Activated T-cell treated with anti-CD3 and anti-CD28 coated beads for 4 hours (primary cell): ENCODE measurements around the gene TRIM3.
"Not testable (repeated sequence)": the region's sequence is repeated elsewhere in the genome, so short reads cannot be mapped to it uniquely, and the experiment has no call there.

Experiments used
- DNase-seq: peaks from one replicate; pipeline ENCODE4 v3.0.0-alpha.2; 2020

TRIM3 gene

DNA sequence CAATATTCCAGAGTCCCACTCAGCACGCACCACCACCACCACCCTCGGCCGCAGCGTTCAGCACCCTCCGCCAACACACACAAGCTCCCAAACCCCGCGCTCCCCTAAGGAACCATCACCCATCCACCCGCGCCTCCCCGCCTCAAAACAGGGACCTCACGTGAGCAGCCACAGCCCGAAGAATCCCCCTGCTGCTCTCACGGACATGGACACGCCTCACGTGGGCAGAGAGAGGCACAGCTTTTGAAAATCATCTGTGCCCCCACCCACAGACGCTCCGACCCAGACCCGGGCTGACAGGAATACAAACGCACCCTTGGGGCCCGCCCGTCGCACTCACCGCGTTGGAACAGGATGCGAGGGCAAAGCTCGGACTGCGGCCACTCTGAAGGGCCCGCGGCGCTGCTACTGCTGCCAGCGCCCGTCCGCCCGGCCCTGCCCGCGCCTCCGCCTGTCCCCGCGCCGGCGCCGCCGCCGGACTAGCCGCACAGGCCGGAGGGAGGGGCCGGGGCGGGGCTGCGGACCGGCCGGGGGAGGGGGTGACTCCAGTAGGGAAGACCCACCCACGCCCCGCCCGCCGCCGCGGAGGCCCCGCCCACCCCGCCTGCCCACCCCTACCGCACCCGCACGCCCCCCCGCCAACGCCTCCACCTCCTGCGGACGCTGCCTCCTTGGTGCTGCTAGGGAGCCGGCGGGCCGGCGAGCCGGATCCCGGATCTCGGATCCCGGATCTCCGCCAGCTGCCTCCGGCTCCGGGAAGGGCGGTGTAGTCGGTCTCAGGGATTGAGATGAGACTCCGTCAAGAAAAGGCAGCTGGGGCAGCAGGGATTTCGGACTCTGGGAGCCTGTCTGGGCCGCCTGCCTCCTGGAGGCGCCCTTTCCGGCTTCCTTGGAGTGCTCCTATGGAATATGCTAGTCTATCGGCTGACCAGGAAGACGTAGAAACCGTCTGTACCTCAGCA is at the start of gene TRIM3:
TSS of gene TRIM3 (minus strand) at position 491 of the 962 bp plus-strand sequence. CDS start 8,246 bp downstream, outside the sequence.
- DNase-seq, result peak; percentile 53

DNA sequence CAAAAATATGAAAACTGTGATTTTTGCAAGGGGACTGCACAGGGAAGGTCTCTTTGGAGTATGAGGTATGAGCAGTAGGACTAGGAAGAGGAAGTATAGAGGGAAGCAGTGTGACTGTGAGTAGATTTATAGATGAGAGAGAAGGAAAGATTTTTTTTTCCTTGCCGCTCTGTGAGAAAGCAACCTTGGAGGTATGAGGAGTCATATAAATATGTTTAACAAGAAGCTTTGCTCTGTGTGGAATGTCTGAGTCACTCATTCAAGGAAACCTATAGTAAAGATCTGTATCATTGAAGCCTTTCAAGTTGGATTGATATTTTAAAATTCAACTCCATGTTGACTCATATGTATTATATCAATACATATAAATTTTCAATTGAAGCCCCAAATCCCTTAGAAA is 49.5 kb upstream of the TRIM3 start:
- DNase-seq, result no peak

DNA sequence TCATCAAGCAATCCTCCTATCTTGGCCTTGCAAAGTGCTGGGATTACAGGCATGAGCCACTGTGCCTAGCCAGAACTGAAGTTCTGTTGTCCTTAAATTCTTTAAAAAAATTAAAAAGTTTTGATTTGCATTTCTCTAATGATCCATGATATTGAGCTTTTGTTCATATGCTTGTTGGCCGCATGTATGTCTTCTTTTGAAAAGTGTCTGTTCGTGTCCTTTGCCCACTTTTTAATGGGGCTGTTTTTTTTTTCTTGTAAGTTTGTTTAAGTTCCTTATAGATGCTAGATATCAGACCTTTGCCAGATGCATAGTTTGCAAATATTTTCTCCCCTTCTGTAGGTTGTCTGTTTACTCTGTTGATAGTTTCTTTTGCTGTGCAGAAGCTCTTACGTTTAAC is 48.2 kb upstream of the TRIM3 start:
- DNase-seq, result not testable (repeated sequence)

DNA sequence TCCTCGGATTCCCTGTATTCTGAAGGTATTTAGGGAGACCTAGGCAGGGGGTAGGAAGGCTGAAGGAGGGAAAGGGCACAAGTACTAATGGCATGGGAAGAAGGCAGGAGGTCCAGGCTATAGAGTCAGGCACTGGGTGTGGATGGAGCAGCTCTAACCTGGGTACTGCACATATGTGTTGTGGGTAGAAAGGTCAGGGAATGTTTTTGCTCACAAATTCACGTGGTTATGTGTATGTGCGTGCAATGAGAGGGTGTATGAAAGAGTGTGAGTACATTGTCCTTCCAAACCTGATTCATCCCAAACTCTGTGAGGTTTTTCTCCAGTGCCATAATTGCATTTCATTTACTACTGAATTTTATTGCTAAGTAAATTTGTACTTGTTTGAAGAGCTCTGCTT is 46.5 kb upstream of the TRIM3 start:
- no peak for DNase-seq

DNA sequence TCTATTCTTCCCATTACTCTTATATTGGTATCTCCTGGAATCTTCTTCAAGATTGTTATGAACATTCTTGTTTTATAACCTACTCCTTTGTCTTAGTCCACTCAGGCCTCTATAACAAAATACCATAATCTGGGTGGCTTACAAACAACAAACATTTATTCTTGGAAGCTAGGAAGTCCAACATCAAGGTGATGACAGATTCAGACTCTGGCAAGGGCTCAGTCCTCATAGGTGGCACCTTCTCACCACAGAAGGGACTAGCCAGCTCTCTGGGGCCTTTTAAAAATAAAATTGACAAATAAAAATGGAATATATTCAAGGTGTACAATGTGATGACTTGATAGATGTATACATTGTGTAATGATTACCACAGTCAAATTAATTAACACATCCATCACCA is 43.1 kb upstream of the TRIM3 start:
- no peak for DNase-seq

DNA sequence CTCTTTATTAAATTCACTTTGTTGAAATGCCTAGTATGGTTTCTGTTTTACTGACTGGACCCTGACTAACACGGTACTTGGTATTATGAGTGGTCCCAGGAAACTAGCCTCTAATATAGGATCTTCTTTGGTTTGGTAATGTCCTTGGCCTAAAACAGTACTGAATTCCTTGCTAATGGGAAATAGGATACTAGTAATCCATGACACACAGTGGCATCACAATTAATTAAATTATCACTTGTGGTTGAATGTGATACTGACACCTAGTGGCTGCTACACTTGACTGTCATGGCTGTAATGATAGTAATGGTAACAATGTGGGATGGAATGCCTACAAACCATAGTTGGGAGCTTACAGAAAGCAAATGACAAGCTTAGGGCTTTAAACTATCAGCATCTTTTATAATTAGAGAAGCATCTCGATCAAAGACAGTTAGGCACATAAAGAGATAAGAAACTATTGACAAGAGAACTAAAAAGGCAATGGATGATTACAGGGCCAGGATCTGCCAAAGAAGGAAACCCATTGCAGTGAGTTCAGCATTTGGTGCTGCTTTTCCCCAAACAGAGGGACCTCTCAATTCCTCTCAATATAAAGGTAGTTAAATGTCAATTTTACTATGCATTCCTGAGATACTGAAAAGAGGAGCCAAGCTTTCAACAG is 32.0 kb upstream of the TRIM3 start:
- DNase-seq, result no peak

DNA sequence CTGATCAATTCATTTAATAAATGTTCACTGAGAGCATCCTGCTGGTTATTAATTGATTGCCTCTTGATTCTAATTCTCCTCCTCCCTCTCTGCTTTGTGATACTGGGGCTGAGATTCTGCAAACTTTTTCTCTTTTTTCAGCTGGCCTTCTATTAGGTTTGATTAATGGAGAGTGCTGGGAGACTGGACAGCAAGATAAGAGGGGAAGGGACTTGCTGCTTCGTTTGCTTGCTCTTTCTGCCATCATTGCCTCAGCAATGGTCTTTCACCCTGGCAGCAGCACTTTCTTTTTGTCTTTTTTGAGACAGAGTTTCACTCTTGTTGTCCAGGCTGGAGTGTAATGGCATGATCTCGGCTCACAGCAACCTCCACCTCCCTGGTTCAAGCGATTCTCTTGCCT is 30.4 kb upstream of the TRIM3 start:
- no peak for DNase-seq

DNA sequence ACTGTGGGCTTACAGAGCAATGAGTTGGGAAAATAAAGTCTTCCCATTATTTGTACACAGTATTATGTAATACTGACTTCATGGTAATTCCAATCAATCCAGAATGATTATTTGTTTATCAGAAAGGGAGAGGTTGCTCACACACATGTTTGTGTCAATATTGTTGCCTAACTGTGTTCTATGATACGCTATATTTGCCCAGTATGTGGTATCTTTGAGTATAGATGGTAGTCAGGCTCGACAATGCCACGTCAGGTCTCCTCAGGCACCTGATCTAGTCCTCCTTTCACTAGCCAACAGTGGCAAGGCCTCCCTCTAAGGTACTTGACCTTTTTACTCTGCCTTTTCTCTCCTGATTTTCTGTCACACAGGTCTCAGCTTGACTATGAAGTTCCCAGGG is 28.6 kb upstream of the TRIM3 start:
- DNase-seq, result no peak

DNA sequence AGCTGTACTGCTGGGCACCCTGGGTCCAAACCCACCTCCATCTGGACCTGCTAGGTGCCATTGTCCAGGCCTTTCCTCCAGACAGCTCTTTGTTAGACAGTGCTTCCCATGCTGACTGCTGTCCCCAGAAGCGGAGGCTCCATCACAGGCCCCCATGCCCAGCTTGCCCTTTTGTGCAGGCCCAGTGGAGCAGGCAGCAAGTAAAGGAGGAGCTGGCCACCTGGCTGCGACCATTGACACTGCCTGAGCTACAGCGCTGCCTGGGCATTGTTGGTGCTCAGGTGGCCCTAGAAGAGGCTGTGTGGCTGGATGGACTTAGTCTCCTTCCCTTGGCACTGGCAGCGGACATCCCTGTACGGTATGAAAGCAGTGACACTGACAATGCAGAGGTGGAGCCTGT is 24.8 kb upstream of the TRIM3 start:
- DNase-seq, result no peak

DNA sequence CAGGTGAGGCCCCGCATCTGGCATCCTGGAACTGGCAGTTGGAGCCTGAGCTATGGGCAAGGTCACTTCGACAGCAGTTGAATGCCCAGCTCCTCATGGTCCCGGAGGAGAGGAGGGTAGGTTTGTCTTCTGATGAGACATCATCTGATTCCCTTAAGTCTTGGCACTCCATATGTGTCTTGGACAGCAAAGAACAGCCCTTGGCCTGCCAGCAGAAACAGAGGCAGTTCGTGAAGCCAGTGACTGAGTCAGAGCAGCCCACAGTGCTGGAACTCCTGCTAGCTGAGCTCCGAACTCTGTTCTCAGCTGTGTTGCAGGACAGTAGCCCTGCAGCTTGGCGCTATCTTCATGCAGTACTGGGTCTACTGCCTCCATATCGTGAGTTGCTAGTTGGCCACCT is 24.4 kb upstream of the TRIM3 start:
- no peak for DNase-seq

DNA sequence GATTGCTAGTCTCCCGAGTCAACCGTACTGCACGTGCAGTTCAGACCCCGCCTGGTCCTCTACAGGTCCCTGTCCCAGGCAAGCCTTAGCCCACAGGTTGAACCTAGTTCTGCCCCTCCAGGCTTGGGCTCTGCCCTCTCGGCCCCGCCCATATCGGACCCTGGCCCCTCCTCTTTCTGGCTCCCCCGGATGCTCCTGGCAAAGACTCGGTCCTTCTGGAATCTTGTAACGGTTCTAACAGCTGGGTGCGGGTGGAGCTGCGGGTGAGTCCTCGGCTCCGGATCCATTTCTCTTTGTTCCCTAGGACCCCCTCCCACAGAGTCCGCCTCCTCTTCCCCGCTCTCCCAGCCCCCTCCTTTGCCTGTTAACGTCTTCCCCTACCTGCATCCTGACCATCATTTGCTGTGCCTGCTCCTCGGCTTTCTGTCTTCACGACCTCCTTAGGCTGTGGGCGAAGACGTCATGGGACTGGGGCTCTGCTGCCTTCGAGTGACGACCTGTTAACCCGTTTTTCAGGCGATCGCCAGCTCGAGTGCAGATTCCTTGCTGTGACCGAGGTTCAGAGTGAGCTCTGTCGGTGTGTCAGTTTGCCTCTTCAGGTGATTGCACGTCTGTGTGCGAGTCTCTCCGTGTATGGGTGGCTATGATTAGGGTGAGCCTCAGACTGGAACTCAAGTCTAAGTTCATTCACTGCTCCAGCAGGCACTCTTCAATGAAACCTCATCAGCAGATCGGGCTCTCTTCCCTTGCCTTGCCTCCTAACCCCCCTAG is 23.5 kb upstream of the TRIM3 start, which contains the start of gene DNHD1:
TSS of gene DNHD1 (plus strand) at position 212 of the 771 bp plus-strand sequence. CDS start 936 bp downstream, outside the sequence.
- no peak for DNase-seq

DNA sequence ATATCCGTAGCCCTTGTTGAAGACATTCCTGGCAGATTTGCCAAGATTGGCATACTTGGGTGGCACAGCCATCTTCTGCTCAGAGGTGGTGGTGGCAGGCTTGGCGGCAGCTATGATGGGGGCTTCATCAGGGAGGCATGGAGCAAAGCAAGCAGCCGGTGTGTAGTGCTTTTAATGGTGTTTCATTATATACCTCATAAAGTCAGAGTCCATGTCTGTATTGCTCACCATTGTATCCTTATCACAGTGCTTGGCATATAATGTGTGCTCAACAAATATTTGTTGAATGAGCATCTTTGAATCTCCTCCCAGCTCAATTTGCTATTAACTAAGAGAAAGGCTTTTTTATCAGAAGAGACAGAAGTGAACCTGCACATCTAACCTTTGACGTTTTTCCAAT is 15.6 kb upstream of the TRIM3 start:
- DNase-seq, result no peak

DNA sequence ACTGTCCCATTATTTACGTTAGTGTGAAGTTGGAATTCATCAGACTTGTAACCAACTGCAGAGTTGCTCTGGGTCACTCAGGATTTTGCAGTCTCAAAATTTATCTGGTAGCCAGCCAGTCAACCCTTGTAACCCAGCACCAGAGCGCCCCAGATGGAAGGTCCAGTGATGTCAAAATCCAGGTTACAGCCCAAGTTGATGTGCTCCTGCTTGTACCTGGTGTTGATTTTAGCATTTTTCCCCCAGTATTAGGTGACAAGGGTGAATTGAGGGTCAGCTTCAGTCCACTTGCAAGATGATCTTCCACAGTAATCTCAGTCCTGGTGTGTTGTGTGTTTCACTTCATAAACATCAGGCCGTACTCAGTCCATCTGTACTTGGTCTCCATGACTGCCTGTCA is 15.1 kb upstream of the TRIM3 start:
- DNase-seq, result no peak

DNA sequence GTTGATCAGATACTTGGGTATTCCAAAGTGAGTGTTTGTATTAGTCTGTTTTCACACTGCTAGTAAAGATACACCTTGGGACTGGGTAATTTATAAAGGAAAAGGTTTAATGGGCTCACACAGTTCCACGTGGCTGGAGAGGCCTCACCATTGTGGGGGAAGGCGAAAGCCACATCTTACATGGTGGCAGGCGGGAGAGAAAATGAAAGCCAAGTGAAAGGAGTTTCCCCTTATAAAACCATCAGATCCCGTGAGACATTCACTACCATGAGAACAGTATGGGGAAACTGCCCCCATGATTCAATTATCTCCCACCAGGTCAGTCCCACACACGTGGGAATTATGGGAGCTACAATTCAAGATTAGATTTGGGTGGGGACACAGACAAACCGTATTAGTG is 14.6 kb upstream of the TRIM3 start:
- DNase-seq, result no peak

DNA sequence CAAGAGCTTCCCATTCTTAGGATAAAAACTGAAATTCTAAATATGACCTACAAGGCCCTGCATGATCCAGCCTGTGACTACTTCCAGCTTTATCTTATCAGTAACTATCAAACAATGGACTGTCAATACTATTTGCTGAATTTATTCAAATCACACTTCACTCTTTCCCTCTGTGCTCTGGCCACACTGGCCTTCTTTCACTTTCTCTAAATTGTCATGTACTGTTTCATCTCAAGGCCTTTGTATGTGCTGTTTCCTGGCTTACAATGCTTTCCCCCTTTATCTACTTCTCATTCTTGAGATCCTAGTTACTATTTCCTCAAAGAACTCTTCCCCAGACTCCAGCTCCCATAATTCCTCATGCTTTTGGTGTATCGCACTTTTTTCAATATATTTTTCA is 13.2 kb upstream of the TRIM3 start:
- no peak for DNase-seq

DNA sequence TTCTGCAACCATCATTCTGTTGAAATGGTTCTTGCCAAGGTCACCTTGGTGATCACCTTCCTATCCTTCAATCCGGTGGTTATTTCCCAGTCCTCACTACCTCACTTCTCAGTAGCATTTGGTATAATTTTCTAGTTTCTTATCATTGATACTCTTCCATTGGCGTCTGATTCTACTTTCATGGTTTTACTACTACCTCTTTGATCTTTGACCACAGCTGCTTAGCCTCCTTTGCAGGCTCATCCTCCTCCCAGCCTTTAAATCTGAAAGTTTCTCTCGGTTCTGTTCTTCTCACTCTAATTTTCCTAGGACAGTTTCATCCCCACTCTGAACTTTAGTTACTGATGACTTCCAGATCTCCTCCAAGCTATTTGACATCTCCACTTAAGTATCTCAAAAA is 12.5 kb upstream of the TRIM3 start:
- DNase-seq, result no peak

DNA sequence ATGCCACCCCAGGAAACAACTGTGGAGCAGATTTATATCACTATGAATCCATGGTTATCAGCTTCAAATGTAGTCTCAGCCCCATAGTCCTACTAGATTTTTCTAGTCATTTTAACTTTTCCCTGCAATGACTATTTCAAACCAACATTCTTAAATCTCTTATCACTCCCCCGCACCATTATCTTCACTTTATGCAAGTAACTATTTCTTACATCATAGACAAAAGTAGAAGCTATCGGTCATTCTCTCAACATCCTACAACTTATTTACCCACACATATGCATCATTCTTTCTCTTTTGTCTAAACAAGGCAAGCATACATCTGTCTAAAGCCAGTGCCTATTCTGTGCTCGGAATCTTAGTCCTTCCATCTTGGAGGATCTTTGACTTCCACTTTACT is 11.9 kb upstream of the TRIM3 start:
- DNase-seq, result no peak

DNA sequence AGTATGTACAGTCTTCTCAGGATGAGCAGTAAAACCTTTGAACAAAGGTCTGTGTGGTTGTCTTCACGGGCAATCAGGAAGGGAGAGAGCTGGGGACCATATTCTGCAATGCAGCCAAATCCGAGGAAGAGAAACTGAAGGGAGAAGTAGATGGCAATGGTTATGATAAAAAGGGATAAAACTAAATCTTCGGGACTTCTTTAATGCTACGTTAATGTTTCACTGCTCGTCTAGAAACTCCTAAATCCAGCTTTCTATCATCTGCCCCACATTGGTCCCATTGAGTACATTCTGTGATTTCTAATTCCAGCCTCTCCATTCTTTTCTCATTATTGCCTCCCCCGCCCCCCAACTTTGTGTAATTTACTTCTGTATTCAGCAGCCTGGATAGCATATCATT is 9.3 kb upstream of the TRIM3 start:
- DNase-seq, result no peak

DNA sequence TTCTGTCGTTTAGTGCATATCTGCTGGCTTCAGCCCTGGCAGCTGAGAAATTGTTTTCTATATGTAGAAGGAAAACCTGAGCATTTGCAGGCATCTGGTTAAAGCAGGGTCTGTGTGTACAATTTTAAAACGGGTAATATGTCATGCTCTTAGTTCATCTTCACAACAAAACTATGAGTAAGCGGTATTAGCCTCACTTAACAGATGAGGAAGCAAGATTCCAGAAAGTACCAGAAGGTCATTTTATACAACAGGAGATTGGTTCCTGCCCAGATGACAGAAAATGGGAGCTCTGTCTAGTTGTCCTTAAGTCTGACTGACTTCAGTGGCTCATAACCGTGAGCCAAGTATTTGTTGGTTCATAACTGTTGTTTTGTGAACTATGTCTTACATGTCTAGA is 8.7 kb upstream of the TRIM3 start:
- DNase-seq, result no peak

DNA sequence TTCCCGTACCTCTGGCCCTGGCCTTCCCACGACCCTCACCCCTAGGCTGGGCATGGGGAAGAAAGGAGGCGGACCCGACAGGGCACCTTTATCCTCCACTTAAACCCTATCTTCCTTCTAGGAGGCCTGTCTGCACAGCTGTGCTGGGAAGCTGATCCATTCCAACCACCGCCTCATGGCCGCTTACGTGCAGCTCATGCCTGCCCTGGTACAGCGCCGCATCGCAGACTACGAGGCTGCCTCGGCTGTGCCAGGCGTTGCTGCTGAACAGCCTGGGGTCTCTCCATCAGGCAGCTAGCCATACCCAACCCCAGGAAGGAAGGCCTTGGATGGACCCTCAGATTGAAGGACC is 8.2 kb upstream of the TRIM3 start:
- no peak for DNase-seq

DNA sequence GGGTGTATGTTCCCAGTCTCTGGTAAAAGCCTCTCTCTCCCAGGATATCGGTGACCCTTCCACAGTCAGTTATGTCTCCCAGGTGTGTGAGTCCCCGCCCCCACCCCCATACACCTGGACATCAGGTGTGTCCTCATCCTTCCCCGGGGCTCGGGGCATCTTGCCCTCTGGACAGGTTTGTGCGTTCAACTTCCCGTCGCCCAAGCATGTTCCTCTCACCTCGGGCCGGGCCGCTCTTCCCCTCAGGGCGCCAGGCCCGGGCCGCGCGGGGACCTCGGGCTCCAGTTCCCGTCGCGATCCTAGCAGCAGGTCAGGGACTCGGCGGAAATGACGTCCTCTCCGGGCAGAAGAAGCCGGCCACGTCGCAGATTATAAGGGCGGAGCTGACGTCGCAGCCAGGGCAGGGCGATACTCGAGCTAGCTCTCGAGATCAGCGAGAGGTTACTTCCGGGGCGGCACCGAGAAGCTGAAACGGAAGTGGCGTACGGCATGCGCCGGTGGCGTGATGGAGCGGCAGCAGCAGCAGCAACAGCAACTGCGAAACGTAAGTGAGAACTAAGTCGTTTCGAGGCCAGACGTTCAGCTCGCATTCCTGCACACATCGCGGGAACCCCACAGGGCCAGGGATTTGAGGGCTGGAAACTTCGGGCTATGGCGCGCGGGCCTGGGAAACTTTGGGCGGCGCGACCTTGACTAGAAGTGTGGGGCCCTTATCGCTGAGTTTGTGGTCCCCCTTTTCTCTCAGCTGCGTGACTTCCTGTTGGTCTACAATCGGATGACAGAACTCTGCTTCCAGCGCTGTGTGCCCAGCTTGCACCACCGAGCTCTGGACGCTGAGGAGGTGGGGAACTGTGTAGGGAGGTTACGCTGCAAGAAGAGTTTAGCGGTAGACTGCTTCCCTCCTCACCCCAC is 7.5 kb upstream of the TRIM3 start, which contains the start of the genes ARFIP2 and TIMM10B:
TSS of gene ARFIP2 (minus strand) at position 320 of the 912 bp plus-strand sequence. CDS start 910 bp downstream, outside the sequence.
TSS of gene TIMM10B (plus strand) at position 490 of the 912 bp plus-strand sequence. CDS start at position 506, 16 bp downstream.
- DNase-seq, result peak; percentile 92

DNA sequence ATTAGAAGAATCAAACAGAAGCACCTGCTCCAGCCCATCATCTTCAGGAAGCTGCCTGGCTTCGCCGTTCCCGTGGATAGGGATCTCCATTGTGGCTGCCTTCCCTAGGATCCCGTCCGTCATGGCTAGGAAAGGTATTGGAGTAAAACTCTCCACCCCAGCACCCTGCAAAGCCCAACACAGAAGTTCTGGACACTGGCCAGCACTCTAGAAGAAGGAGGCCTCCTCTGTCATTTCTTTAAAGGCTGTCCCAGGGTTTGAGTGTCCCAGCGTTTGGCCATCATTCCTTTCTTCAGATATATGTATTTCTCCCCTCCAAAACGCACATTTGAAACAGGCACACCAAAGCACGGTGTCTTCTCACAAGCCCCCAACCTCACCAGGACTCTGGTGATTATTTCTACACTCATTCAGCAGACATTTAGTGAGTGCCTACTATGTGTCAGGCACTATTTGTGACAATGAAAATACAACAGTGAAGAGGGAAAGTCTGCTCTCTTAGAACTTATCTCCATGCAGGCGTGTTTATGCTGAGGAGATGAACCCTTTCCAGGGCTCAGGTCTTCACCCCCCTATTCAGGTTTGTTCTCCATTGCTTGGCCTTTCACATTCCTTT is 6.7 kb upstream of the TRIM3 start:
- no peak for DNase-seq
